ENCODE measurements around the gene IST1.
"Not testable (repeated sequence)": the region's sequence is repeated elsewhere in the genome, so short reads cannot be mapped to it uniquely, and the experiment has no call there.

IST1 gene

DNA sequence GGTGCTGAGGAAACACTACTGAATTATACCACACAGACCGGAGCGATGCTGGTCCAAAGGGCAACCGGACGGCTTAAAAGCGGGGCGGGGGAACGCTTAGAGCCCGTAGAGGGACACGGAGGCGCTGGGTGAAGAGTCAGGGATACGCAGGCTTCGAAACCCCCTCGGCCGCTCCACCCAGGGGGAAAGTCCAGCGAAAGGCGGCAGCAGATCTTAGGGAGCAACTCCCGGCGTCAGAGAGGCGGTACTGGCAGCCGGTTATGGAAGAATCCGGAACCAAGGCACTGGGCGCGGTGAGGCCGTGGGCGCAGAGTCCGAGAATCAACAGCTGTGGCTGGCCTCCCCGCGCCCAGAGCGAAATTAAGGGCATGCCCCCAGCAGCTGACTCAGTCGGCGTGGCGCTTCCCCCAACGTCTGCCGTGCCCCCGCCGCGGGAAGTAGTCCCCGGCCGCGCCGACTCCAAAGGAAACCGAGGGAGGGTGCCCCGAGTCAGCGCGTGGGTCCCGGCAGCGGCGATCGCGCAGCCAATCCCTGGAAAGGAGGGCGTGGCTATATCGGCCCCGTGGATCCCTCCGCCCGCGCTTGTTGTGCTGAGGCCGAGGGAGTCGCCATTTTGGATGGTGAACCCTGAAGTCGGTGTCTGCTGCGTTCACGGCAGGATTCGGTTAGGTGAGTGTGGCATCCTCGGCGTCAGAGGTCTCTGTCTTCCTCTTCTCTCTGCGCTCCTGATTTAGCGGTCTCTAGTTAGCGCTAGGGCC lies at the start of gene IST1:
TSS of gene IST1 (plus strand) at position 611 of the 758 bp plus-strand sequence. CDS start 20,110 bp downstream, outside the sequence.
- DNase-seq (ENCODE audit: low read depth, low spot score): peak; percentile 96

DNA sequence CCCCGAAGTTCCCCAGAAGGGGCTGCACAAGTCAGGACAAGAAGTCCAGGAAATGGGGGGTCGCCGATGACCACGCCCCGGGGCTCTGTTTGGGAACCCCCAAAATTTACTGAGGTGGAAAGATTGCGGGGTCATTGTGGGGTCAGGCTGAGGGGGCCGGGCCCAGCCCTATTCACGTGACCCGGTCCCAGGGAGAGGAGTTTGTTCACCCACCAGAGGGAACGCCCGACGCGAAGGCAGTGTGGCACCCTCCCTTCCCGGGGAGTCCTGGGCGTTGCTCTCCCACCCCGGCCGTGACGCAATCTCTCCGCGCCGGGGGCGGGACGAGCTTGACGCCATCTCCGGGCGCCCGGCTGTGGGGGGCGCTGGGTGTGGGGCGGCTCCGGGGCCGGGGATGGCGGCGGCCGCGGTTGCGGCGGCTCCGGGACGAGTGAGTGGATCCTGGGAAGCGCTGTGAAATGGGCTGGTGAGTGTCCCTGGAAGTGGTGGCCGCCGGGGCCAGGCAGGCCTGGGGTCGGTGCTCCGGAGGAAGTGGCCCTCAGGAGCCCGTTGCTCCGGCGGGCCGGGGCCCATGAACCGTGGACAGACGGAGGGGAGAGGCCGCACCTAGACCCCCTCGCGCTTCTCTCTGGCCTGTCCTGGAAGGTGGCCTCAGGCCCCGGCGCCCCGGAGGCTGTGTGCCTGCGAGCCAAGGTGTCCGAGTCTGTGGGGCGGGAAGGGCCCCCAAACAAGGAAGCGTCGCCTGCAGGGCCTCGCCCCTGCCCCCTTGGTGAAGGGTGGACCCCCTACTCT lies 49.5 kb upstream of the IST1 start, which contains the start of gene ATXN1L:
TSS of gene ATXN1L (plus strand) at position 338 of the 792 bp plus-strand sequence. CDS start 3,765 bp downstream, outside the sequence.
- DNase-seq (ENCODE audit: low read depth, low spot score): peak; percentile 81

- no peak for DNase-seq (ENCODE audit: low read depth, low spot score)
These were observed 48.9 kb upstream of the IST1 start for GRCh38 chr16:71846431-71846830.

GRCh38 chr16:71847096-71847495 lies 48.2 kb upstream of the IST1 start:
- no peak for DNase-seq (ENCODE audit: low read depth, low spot score)

GRCh38 chr16:71848622-71849021 lies 46.7 kb upstream of the IST1 start:
- no peak for DNase-seq (ENCODE audit: low read depth, low spot score)

GRCh38 chr16:71851746-71852145 lies 43.6 kb upstream of the IST1 start:
- DNase-seq (ENCODE audit: low read depth, low spot score): no peak

- DNase-seq (ENCODE audit: low read depth, low spot score): no peak
These were observed 43.2 kb upstream of the IST1 start for GRCh38 chr16:71852158-71852557.

DNA sequence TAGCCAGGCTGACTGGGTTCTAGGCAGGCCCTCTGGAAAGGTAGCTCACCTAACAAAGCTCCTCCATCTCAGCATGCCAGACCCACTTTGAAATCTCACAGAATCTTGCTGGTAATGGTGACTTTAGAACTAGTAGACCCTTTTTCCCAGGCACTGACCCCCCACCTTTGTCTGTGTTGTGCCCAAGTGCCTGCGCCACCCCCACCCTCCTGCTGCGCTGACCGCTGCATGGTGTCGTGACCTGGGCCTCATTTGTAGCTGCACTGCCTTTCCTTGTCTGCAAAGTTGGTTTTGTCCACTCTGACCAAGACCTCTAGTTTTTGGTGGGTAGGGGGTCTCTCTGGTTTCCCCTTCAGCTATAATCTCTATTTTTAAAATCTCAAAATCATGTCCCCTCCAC lies 42.8 kb upstream of the IST1 start:
- DNase-seq (ENCODE audit: low read depth, low spot score): no peak

DNA sequence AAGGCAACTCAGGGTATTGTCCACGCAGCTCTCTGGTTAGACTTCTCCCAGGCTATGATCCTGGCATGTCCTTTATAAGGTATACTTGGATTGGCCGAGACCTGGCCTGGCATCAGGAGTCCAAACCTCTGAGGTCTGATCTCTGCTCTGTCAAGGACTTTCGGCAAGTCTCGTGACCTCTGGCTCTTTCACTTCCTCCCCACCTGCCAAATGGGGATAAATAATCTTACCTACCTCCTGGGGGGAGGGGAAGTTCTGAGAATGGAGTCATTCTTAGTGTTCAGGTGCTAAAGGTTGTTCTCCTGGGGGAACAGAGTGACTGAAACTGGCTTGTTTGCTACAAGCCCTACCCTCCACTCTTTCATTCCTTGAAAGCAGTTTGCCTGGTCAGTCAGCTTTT lies 41.9 kb upstream of the IST1 start:
- DNase-seq (ENCODE audit: low read depth, low spot score): no peak

- DNase-seq (ENCODE audit: low read depth, low spot score): no peak
These were observed 40.9 kb upstream of the IST1 start for GRCh38 chr16:71854369-71854948.

GRCh38 chr16:71855937-71856662 lies 39.2 kb upstream of the IST1 start:
- DNase-seq (ENCODE audit: low read depth, low spot score): no peak

- DNase-seq (ENCODE audit: low read depth, low spot score): no peak
These were observed 35.4 kb upstream of the IST1 start for GRCh38 chr16:71859762-71860521.

DNA sequence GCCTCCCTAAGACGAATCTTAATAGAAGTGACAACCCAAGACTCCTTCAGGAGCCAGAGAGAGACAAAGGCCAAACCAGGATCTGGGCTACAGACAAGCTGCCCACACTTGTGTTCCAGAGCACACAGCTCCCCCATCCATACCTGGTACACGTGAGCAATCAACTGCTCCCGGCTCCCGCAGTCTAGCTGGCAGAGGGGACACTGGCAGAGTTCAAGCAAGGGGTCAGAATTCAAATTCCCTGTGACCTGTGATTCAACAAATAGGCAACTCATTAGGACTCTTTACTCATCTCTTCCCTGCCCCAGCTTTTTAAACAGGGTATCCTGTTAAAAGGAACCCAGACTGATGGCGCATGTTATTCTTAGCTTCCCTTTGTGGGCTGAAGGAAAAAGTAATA lies 31.3 kb upstream of the IST1 start:
- no peak for DNase-seq (ENCODE audit: low read depth, low spot score)

GRCh38 chr16:71865173-71865863 lies 30.0 kb upstream of the IST1 start:
- no peak for DNase-seq (ENCODE audit: low read depth, low spot score)

GRCh38 chr16:71867175-71867574 lies 28.2 kb upstream of the IST1 start:
- DNase-seq (ENCODE audit: low read depth, low spot score): not testable (repeated sequence)

GRCh38 chr16:71867939-71868338 lies 27.4 kb upstream of the IST1 start:
- no peak for DNase-seq (ENCODE audit: low read depth, low spot score)

- no peak for DNase-seq (ENCODE audit: low read depth, low spot score)
These were observed 26.2 kb upstream of the IST1 start for GRCh38 chr16:71869089-71869488.

GRCh38 chr16:71870818-71871217 lies 24.5 kb upstream of the IST1 start:
- no peak for DNase-seq (ENCODE audit: low read depth, low spot score)

DNA sequence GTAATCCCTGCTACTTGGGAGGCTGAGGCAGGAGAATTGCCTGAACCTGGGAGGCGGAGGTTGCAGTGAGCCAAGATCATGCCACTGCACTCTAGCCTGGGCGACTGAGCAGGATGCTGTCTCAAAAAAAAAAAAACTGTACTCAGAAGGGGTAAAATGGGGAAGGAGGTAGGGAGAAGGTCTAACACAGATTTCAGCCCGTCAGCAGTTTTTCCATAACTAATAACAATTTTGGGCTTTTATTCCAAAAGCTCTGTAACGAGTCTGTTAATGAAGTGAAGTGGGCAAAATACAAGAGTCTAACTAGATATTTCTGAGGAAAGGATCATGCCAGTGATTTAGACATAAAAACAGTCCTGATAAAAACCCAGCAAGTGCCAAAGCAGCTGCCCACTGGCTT lies 22.1 kb upstream of the IST1 start:
- no peak for DNase-seq (ENCODE audit: low read depth, low spot score)

DNA sequence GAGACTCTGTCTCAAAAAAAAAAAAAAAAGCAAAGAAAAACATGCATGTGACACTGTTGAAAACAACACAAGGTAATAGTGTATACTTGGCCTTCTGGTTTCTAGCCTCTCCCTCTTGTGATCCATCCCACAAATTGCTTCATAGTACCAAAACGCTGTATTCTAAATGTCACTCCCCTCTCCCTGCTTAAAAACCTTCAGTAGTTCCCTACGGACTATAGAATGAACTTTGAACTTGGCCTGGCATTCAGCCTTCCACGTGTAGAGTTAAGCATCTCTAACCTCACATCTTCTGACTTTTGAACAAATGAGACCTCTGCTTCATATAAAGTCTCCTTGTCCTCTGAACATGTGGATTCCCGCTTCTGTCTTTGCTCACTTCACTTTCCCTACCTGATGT lies 16.4 kb upstream of the IST1 start:
- no peak for DNase-seq (ENCODE audit: low read depth, low spot score)
